ENCODE results near the gene IKZF1.

IKZF1 gene

DNA sequence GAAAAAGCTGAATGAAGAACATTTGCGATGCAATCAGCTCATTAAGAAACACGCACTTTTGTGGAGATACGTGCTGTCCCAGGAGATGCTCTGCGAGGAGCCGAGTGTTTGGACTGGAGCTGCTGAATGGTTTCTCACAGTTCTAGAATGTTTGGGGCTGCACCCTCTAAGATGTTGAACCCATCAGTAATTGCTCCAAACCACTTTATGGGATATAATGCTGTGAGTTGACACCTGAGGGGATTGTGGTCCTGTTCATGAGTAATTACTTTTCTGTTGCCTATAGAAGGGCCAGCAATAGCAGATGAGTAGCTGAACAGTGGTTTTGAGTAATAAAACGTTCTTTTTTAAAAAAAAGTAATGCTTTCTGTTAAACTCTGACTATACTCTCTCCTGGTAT lies 63.1 kb downstream of the IKZF1 start:
- FAIRE-seq = no peak

DNA sequence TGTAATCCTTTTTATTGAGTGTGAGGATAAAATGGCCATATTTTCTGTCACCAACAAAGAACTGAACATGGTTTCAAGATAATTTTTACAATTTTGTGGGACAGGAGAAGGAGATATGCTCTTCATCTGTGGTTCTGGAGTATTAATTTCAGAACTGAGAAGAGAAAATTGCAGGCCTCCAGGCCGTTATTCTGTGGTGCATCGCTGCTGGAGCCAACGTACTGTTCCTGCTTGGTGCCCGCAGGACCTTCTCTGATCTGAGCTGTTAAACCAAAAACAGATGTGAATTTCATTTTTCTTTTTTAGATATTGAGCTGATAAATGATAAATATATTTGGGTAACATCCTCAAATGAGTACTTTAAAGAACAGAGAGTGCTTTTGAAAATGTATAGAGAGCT lies 63.9 kb downstream of the IKZF1 start:
- no peak for FAIRE-seq
- DNase-seq (ENCODE audit: insufficient read length, low spot score) = no peak

More for the DNA sequence above, 63.1 kb downstream of the IKZF1 start:
- no peak for DNase-seq (ENCODE audit: insufficient read length, low spot score)

DNA sequence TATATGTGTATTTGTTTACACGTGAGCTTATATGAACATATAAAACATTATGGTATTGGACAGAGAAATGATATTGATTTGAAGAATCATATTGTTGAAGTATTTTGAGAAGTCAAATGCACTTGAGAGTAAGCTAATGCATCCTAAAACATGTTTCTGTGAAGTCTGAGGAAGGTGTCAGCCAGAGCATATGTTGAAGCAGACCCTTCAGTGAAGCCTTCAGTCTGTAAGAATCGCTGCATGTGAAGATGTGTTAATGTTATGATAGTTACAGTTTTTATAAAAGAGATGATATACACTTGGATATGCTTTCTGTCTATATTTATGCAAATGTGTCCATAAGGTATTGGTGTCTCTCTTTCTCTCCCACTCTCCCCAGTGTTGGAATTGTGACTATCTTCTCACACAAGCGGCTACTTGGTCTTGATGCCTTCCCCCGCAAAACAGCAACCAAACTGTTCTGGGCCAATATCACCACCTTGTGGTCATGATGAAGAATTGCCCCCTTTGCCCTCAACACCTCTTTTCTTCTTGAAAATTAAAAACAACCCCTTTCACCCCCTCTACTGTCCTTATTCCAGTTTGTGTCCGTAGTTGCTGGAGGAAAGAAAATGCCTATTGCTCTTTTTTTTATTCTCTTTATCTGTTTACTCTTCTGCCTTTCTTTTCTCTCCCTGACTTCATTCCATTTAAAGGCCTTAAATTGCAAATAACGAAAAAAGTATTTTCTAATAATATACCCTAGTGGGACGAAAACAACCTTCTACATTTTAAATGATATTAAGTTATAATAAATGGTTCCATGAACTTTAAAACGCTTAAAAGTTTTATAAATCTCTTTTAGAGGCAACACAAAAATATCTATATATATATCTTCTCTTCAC lies 64.9 kb downstream of the IKZF1 start:
- FAIRE-seq (no peak), DNase-seq (ENCODE audit: insufficient read length, low spot score) (no peak)

DNA sequence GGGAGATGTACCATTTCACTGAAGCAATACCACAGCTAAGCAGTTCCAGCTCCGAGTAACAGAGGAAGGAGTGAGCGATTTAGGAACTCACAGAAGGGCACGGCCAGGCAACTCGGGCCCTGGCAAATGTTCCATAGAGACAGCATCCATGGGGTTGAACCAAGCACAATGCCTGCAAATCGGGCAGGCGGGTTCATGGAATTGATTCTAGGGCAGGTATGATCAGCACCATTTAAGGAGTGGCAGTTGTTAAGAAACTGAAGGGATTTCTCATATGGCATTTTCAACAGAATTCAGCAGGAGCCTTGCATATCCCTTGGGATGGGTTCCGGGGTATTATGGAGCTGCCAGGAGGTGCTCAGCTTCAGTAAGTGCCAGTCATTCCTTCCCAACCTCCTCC lies 66.4 kb downstream of the IKZF1 start:
- no peak for DNase-seq (ENCODE audit: insufficient read length, low spot score)
- FAIRE-seq = no peak

DNA sequence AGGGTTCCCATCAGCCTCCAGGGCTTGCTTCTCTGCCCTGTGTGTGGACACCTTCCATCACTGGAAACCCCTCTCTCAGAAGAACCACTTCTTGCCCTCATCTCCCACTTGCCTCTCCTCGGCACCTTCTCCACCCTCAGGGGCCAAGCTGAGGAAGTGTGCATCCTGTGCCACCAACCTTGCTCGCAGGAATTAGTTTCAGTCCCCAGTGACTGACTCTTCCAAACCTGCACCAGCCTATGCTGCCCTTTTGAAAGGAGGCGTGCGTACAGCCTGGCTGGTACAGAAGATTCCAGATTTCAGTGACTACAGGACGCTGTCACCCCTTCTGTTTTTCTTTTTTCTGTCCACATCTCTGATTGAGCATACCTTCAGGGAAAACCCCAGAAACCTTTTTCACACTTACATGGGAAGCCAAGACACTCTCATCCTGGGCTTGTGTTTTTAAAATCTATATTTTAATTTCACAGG lies 67.1 kb downstream of the IKZF1 start:
- DNase-seq (ENCODE audit: insufficient read length, low spot score) (no peak), FAIRE-seq (no peak)

- FAIRE-seq = no peak
Observed at GRCh38 chr7:50372923-50373322, 68.4 kb downstream of the IKZF1 start.

GRCh38 chr7:50376056-50376820 lies 71.7 kb downstream of the IKZF1 start:
- DNase-seq (ENCODE audit: insufficient read length, low spot score) (no peak), FAIRE-seq (no peak)

More at GRCh38 chr7:50372923-50373322, 68.4 kb downstream of the IKZF1 start:
- DNase-seq (ENCODE audit: insufficient read length, low spot score) = no peak

DNA sequence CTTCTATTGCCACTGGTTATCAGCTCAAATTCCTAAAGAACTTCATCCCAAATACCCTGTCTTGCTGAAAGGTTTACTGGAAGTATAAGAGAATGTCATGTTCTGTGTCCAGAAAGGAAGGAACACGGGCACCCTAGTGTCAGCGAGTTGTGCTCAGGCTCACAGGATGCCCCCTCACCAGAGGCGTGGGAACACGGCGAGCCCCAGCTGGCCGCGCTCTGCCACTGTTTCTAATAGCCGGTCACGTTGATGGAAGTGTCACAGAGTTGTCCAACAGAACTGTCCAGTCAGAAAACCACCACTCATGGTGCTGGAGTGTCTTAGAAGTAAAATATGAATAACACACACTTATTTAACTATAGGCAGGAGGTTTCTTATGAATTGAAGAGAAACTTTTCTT lies 72.8 kb downstream of the IKZF1 start:
- FAIRE-seq (no peak), DNase-seq (ENCODE audit: insufficient read length, low spot score) (no peak)

DNA sequence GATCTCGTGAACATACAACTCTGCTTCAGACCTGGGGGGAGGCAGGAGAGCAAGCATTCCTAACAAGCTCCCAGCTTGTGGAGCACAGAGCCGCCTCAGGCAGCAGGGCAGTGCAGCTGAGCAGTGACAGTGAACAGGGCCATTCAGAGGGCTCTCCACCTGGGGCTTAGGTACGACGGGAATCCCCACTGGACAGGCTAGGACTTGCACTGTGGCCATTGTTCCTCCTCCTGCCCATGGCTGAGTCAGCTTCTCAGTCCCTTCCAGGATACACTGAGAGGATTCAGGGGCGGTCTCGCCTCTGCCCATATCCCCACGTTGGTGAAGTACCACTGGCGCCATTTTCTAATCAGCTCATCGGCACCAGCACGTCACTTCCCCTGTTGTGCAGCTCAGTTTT lies 74.6 kb downstream of the IKZF1 start:
- DNase-seq (ENCODE audit: insufficient read length, low spot score) (no peak), FAIRE-seq (no peak)

DNA sequence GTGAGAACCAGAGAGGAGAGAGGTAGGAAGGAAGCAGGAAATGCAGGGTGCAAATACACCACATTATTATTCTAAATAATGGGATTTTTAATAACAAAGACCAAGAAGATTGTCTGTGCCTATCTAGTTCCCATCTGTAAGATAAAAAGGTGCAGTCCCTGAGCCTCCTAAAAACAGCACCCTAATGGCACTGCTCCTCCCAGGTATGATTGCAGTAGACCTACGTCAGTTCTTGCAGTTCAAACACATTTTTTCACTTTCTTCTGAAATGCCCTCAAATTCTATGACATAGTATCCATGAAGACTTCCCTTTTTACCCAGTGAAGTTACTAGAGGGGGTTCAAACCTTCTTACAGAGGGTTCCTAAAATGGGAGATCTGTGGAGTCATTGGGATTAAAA lies 75.0 kb downstream of the IKZF1 start:
- FAIRE-seq = no peak
- DNase-seq (ENCODE audit: insufficient read length, low spot score) = no peak

- FAIRE-seq = no peak
- no peak for DNase-seq (ENCODE audit: insufficient read length, low spot score)
Observed at GRCh38 chr7:50382455-50382854, 77.9 kb downstream of the IKZF1 start.

GRCh38 chr7:50387351-50387750 lies 82.8 kb downstream of the IKZF1 start:
- no peak for FAIRE-seq
- DNase-seq (ENCODE audit: insufficient read length, low spot score) = no peak

- DNase-seq (ENCODE audit: insufficient read length, low spot score) (no peak), FAIRE-seq (no peak)
Observed at GRCh38 chr7:50389961-50390360, 85.4 kb downstream of the IKZF1 start.

DNA sequence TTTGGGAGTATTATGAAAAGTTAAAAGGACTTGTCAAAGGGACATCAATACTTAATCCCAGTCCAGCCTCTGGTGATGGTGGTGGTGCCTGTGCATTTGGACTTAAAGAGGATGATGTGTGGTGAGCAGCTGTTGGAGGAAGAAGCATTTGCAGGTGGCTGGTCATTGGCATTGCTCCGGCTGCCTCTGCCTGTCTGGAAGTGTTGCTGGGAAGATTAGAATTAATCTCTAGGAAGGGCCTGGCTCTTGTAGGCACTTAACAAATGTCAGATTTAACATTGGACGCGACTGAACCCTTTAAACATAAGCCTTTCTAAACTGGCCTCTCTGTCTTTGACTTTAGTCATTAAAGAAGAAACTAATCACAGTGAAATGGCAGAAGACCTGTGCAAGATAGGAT lies 86.9 kb downstream of the IKZF1 start:
- no peak for DNase-seq (ENCODE audit: insufficient read length, low spot score)
- FAIRE-seq = no peak

DNA sequence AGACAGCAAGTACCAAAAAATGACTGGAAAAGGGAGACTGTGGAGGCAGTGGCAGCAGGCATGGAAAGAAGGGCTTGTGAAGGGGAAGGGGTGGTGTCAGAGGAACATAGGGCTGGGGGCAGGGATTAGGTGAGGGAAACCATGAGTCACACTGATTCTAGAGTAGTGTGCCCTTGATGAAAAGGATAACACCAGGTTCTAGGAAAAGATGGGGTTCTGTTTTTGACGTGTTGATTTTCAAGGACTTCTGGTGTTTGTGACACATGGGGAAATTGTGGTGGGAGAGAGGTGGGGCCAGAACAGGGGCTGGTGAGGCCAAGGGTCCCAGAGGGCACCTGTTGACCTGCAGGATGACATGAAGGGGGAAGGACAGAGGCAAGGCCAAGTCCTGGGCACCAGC lies 88.6 kb downstream of the IKZF1 start:
- DNase-seq (ENCODE audit: insufficient read length, low spot score) (no peak), FAIRE-seq (no peak)

DNA sequence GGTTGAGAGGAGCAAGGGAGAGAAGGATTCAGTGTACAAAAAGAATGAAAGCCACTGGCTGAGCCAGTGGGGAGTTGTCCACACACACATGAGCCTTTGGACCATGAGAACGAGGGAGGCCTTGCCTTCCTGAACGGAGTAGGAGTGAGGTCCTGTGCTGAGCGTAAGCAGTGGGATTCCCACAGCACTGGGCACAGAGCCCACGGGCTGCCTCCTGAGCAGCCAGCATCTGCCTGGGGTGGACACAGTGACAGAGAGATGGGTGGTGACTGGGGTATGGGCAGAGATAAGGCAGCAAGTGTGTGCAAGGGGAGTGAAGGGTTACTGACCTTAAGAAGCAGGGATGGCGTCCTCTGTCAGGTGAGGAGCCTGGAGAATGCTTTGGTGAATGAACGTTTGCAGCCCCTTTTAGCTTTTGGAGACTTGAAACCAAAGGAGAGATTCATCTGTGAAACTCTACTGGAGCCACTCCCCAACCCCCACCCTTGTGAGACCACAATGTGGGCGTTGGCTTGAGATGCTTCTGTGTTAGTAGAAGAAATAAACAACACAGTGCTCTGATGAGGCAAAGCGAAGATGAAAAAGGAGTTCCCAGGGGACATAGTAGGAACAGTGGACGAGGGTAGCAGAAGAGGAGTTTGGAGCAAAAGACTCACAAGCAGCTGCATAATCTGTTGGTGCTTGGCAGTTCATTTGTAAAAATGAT lies 89.2 kb downstream of the IKZF1 start:
- no peak for FAIRE-seq
- DNase-seq (ENCODE audit: insufficient read length, low spot score) = no peak

- no peak for FAIRE-seq
- DNase-seq (ENCODE audit: insufficient read length, low spot score) = no peak
Observed at GRCh38 chr7:50394315-50394714, 89.8 kb downstream of the IKZF1 start.

DNA sequence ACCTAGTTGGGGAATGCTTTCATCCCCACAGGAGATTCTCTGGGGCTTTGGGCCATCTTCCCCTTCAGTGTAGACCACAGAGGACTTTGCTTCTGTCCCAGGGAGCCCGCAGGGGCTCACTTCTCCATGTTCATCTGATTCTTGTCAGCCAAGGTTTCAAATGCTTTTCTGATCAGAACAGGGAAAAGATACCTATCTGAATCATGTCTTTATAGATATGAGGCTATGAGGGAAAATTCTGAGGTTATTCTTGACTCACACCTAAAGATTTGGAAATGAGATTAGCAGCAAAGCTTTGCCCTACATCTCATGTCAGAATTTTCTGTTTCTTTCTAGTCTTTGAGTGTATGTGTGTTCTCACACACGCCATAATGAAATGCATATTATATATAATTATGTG lies 92.3 kb downstream of the IKZF1 start:
- FAIRE-seq (no peak), DNase-seq (ENCODE audit: insufficient read length, low spot score) (no peak)

- DNase-seq (ENCODE audit: insufficient read length, low spot score) = no peak
- no peak for FAIRE-seq
Observed at GRCh38 chr7:50397320-50397970, 92.9 kb downstream of the IKZF1 start.

DNA sequence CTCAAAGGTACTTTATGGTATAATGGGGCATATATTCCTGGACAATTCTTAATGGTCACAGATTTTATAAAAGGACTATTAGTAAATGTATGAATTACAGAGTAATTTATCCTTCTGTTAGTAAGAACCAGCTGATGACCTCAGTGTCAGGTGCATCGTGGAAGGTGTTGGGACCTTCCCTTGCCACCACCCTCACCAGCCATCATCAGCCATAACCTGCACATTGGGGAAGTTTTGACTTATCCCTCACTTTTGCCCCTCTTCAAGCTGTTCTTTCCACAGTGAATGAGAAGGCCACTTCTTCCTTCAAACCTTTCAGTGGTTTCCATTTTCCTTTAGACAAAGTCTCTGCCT lies 93.4 kb downstream of the IKZF1 start:
- no peak for DNase-seq (ENCODE audit: insufficient read length, low spot score)
- FAIRE-seq = no peak

DNA sequence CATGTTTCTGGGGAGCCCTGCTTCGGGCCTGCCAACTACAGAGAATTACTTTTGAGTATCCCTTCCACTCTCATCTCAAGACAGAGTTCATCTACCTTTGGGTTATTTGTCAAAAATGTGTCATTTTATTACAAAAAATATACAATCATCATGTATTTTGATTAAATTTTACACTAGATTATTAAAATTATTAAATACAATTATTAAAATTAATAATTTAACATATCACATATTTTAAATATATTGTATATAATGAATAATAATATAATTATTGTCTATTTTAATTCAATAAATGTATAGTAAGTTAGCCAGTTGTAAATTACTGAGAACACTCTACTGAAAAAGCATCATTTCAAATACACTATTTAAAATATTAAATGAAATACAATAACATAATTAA lies 94.7 kb downstream of the IKZF1 start:
- no peak for FAIRE-seq
- no peak for DNase-seq (ENCODE audit: insufficient read length, low spot score)

Data from HTR-8/SVneo (cell line).